HL-60 (cell line): ENCODE results near the gene LRFN2.

ENCODE experiments used
- DNase-seq, 2 experiments: peaks; one replicate each; pipeline ENCODE4 v3.0.0-alpha.2; 2010 to 2020; ENCODE audit warnings: low read depth in 1 of 2, low spot score in 1 of 2
- H3K27ac ChIP-seq: fragments of 250-450 bp; sonication (Bioruptor Pico); replicated peaks from 2 replicates; pipeline ENCODE4 v1.5.1; 2020; ENCODE audit warnings: mild to moderate bottlenecking, moderate library complexity
- H3K27me3 ChIP-seq: fragments of 250-450 bp; sonication (Bioruptor Pico); 2 replicates; pipeline ENCODE4 v1.5.1; 2021; ENCODE audit warnings: mild to moderate bottlenecking, moderate library complexity; ENCODE audit not compliant: insufficient read depth, poor library complexity, severe bottlenecking
- H3K4me3 ChIP-seq: replicated peaks from 2 replicates; pipeline ENCODE4 v1.5.1; 2011; ENCODE audit warnings: mild to moderate bottlenecking, control low read depth, low read length; ENCODE audit not compliant: insufficient read depth
- CTCF ChIP-seq: IDR thresholded peaks from one replicate; pipeline ENCODE4 v1.5.1; 2011; ENCODE audit warnings: low read length, control low read depth, inconsistent platforms; ENCODE audit not compliant: insufficient read depth
- GABPA ChIP-seq: IDR thresholded peaks from 2 replicates; pipeline ENCODE4 v1.6.1; 2012; ENCODE audit warnings: low read depth
- POLR2AphosphoS5 ChIP-seq: IDR thresholded peaks from 2 replicates; pipeline ENCODE4 v1.6.1; 2012; ENCODE audit warnings: low read depth
- REST ChIP-seq: IDR thresholded peaks from 2 replicates; pipeline ENCODE4 v1.6.1; 2012; ENCODE audit warnings: low read depth; ENCODE audit not compliant: insufficient replicate concordance
- SPI1 ChIP-seq: IDR thresholded peaks from 2 replicates; pipeline ENCODE4 v1.6.1; 2012; ENCODE audit warnings: low read depth, mild to moderate bottlenecking, borderline replicate concordance

Gene LRFN2

GRCh38 chr6:40520678-40521077 lies 66.5 kb downstream of the LRFN2 start:
- Histone ChIP-seq H3K4me3 (no peak overlapping the region), H3K27me3 (no peaks in the 10 kb centered on the region), H3K27ac (no peak overlapping the region)
- TF ChIP-seq CTCF = no peak
- TF ChIP-seq SPI1 = no peak
- no peak for TF ChIP-seq POLR2AphosphoS5
- no peak for TF ChIP-seq REST
- TF ChIP-seq GABPA = no peak
- no peak for DNase-seq

GRCh38 chr6:40520084-40520483 lies 67.1 kb downstream of the LRFN2 start:
- no peak for DNase-seq
- TF ChIP-seq REST = no peak
- TF ChIP-seq SPI1 = no peak
- no peak for TF ChIP-seq POLR2AphosphoS5
- no peak for TF ChIP-seq CTCF
- TF ChIP-seq GABPA = no peak
- H3K27ac ChIP-seq = no peak overlapping the region
- no peaks in the 10 kb centered on the region for H3K27me3 ChIP-seq
- no peak overlapping the region for H3K4me3 ChIP-seq

- no peak overlapping the region for H3K4me3 ChIP-seq
- DNase-seq = no peak
- no peak for TF ChIP-seq POLR2AphosphoS5
- no peak for TF ChIP-seq GABPA
- H3K27ac ChIP-seq = no peak overlapping the region
- no peaks in the 10 kb centered on the region for H3K27me3 ChIP-seq
These were observed 69.5 kb downstream of the LRFN2 start for GRCh38 chr6:40517654-40518053.

- H3K27me3 ChIP-seq = no peaks in the 10 kb centered on the region
- no peak overlapping the region for H3K27ac ChIP-seq
- DNase-seq = no peak
- no peak overlapping the region for H3K4me3 ChIP-seq
- TF ChIP-seq REST (no peak), SPI1 (no peak), POLR2AphosphoS5 (no peak), GABPA (no peak), CTCF (no peak)
These were observed 70.7 kb downstream of the LRFN2 start for GRCh38 chr6:40516429-40516828.
